PFSK-1 (cell line): ENCODE data around the gene BCAR3.

ENCODE experiments used
- FOXP2 ChIP-seq: optimal IDR thresholded peaks from 2 replicates; pipeline ENCODE3; 2011; ENCODE audit warnings: borderline replicate concordance, control low read depth, inconsistent platforms; ENCODE audit not compliant: insufficient read depth; ENCODE audit errors: extremely low read length, extremely low read depth
- POLR2AphosphoS5 ChIP-seq: IDR thresholded peaks from 2 replicates; pipeline ENCODE4 v1.6.1; 2012; ENCODE audit warnings: low read depth, mild to moderate bottlenecking, control low read depth, low read length, moderate library complexity
- REST ChIP-seq, 2 experiments: IDR thresholded peaks; 2 replicates each; pipeline versions ENCODE4 v1.6.1 to v1.8.0; 2011 to 2012; ENCODE audit warnings: low read depth in 2 of 2, low read length in 2 of 2, control low read depth in 1 of 2, inconsistent platforms in 1 of 2, mild to moderate bottlenecking in 1 of 2, moderate library complexity in 1 of 2; ENCODE audit not compliant: insufficient read depth in 1 of 2
- SIN3A ChIP-seq: IDR thresholded peaks from 2 replicates; pipeline ENCODE4 v1.6.1; 2012; ENCODE audit warnings: mild to moderate bottlenecking, low read length, moderate library complexity, borderline replicate concordance; ENCODE audit not compliant: insufficient read depth
- TAF1 ChIP-seq: IDR thresholded peaks from 2 replicates; pipeline ENCODE4 v1.6.1; 2012; ENCODE audit warnings: low read length, control low read depth, borderline replicate concordance; ENCODE audit not compliant: insufficient read depth

- TF ChIP-seq POLR2AphosphoS5 (no peak), REST (IDR thresholded peaks at IDR 0.05; ENCODE audit: insufficient read depth in 1 of 2, low read depth in 2 of 2, low read length in 2 of 2) (no peak), TAF1 (no peak), FOXP2 (no peak), SIN3A (no peak)
Measured at GRCh38 chr1:93532780-93533378, 148.8 kb downstream of the BCAR3 start.
